ENCODE data around the gene GHSR. TPM values are rescaled to one million over a fixed set of nuclear protein-coding genes. Genes with fewer than 3 reads are reported as not detected.

Gene GHSR
- total RNA-seq, 4 donors from 2014 or later = not detected

- no peaks in the 10 kb centered on the region for H3K27me3 ChIP-seq
- no peaks in the 10 kb centered on the region for H3K4me1 ChIP-seq
- no peaks in the 10 kb centered on the region for H3K9me3 ChIP-seq
- DNase-seq = no peak
- no peak overlapping the region for H3K27ac ChIP-seq
- no peak overlapping the region for H3K4me3 ChIP-seq
- no peaks in the 10 kb centered on the region for H3K36me3 ChIP-seq
- TF ChIP-seq, protein P1, sequence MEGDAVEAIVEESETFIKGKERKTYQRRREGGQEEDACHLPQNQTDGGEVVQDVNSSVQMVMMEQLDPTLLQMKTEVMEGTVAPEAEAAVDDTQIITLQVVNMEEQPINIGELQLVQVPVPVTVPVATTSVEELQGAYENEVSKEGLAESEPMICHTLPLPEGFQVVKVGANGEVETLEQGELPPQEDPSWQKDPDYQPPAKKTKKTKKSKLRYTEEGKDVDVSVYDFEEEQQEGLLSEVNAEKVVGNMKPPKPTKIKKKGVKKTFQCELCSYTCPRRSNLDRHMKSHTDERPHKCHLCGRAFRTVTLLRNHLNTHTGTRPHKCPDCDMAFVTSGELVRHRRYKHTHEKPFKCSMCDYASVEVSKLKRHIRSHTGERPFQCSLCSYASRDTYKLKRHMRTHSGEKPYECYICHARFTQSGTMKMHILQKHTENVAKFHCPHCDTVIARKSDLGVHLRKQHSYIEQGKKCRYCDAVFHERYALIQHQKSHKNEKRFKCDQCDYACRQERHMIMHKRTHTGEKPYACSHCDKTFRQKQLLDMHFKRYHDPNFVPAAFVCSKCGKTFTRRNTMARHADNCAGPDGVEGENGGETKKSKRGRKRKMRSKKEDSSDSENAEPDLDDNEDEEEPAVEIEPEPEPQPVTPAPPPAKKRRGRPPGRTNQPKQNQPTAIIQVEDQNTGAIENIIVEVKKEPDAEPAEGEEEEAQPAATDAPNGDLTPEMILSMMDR (IDR thresholded peaks at IDR 0.05) = no peak
- TF ChIP-seq POLR2A (IDR thresholded peaks at IDR 0.05) = no peak
Measured at GRCh38 chr3:172464306-172464705, 16.1 kb upstream of the GHSR start.

DNA sequence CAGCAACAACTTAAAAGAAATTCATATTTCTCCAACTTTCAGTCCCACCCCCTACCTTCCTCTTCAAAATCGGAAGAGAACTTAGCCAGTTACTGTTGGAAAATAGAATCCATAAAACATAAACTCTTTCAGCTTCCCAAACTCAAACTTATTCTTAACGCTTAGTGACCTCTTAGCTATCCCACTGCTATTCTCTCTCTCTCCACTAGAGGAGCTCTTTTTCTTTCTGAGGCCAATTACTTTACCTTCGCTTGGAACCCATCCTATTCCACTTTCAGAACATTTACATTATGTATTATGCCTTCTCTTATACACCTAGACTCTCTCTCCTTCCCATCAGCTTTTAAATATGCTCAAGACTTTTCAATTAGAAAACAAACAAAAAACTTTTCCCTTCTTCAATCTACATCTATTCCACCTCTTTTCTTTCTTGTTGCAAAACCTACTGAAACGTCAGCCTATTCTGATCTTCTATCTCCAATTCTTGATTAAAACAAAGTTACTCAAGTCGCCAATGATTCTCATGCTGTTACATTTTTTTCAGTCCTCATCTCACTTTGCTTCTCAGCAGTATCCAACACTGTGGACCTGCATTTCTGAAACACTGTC lies 13.4 kb upstream of the GHSR start:
- TF ChIP-seq, protein P1 (IDR thresholded peaks at IDR 0.05) = peak; percentile 63 to 88 (median 84)
- TF ChIP-seq POLR2A (IDR thresholded peaks at IDR 0.05) = no peak
- H3K4me3 ChIP-seq = no peak overlapping the region
- no peaks in the 10 kb centered on the region for H3K4me1 ChIP-seq
- DNase-seq = no peak
- no peaks in the 10 kb centered on the region for H3K27me3 ChIP-seq
- H3K9me3 ChIP-seq = no peaks in the 10 kb centered on the region
- H3K36me3 ChIP-seq = no peaks in the 10 kb centered on the region
- no peak overlapping the region for H3K27ac ChIP-seq

GRCh38 chr3:172456404-172456803 lies 8.1 kb upstream of the GHSR start:
- TF ChIP-seq POLR2A (IDR thresholded peaks at IDR 0.05) = no peak
- TF ChIP-seq, protein P1 (IDR thresholded peaks at IDR 0.05) = no peak
- no peak for DNase-seq
- Histone ChIP-seq H3K4me1 (no peaks in the 10 kb centered on the region), H3K27me3 (no peaks in the 10 kb centered on the region), H3K4me3 (no peak overlapping the region), H3K27ac (no peak overlapping the region), H3K36me3 (no peaks in the 10 kb centered on the region), H3K9me3 (no peaks in the 10 kb centered on the region)

DNA sequence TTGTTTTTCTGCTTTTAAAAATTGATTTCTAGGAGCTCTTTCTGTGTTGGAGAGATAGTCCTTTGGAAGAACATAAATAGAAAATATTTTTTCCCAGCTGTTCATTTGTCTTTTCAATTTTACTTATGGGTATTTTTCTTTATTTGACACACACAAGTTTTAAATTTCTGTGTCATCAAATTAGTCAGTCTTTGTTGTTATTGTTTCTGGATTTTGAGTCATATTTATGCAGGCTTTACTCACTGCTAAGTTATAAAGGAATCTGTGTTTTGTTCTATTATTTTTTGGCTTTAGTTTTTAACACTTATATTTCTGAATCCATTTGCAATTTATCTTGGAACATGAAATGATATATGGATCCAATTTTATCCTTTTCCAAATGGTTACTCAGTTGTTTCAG lies 5.9 kb upstream of the GHSR start:
- Histone ChIP-seq H3K36me3 (no peaks in the 10 kb centered on the region), H3K4me1 (no peaks in the 10 kb centered on the region), H3K9me3 (no peaks in the 10 kb centered on the region), H3K27me3 (peaks cover 0 to 4% of the 10 kb centered on the region in 2 donors), H3K4me3 (no peak overlapping the region), H3K27ac (no peak overlapping the region)
- no peak for DNase-seq
- no peak for TF ChIP-seq POLR2A (IDR thresholded peaks at IDR 0.05)
- TF ChIP-seq, protein P1 (IDR thresholded peaks at IDR 0.05) = no peak

DNA sequence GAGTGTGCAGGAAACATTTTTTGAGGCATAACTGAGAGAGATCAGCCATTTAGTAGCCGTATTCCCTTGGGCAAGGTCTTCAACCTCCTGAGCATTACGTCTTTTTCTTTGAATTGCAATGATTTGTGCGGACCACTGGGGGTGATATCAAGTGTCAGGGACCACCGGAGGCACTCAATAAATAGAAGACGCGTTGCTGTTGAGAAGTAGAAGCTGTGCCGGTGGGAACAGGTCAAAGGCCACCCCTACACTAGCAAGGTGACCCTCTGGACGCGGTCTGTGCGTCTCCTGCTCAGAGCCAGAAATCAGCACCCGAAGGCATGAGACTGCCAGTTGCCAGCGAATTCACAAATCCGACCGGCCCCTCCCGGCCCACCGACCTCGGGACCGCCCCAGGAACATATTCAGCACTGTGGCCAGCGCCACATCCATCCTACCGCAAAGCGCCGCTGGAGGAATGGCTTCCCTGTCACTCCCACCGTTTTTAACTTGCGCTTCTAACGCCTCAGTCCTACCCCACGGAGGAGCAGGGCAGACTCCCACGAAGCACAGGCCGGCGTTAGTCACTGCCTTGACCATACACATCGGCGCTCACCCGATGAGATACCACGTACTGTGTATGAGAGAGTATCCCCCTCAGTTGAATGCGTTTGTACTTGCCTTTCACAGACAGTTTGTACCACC lies 1.4 kb upstream of the GHSR start:
- DNase-seq = no peak
- Histone ChIP-seq H3K36me3 (no peaks in the 10 kb centered on the region), H3K27ac (no peak overlapping the region), H3K4me3 (no peak overlapping the region), H3K27me3 (peaks cover 0 to 27% of the 10 kb centered on the region in 2 donors), H3K9me3 (no peaks in the 10 kb centered on the region), H3K4me1 (peaks cover 0 to 13% (median 0%) of the 10 kb centered on the region in 4 donors)
- no peak for TF ChIP-seq POLR2A (IDR thresholded peaks at IDR 0.05)
- TF ChIP-seq, protein P1 (IDR thresholded peaks at IDR 0.05) = no peak

Data from Peyer's patch (tissue), 4 donors.